ENCODE data around the gene KRTAP12-3.
"Not testable (repeated sequence)": the region's sequence is repeated elsewhere in the genome, so short reads cannot be mapped to it uniquely, and the experiment has no call there.

KRTAP12-3 gene

GRCh38 chr21:44653123-44653522, 4.6 kb upstream of the KRTAP12-3 start:
- DNase-seq = no peak

- no peak for DNase-seq
Measured at GRCh38 chr21:44653656-44654575, 3.8 kb upstream of the KRTAP12-3 start.

- DNase-seq = no peak
Measured at GRCh38 chr21:44654576-44655175, 3.1 kb upstream of the KRTAP12-3 start, which contains the start of gene KRTAP12-4. TSS of gene KRTAP12-4 (minus strand) at chr21:44654659. CDS start at chr21:44654614, 45 bp downstream.

- DNase-seq = no peak
Measured at GRCh38 chr21:44656868-44657267, 864 bp upstream of the KRTAP12-3 start.

- no peak for DNase-seq
Measured at GRCh38 chr21:44658541-44658910, 794 bp downstream of the KRTAP12-3 start.

GRCh38 chr21:44658913-44659595, 1.3 kb downstream of the KRTAP12-3 start:
- DNase-seq = peak; percentile 44

GRCh38 chr21:44661567-44661966, 3.8 kb downstream of the KRTAP12-3 start:
- not testable (repeated sequence) for DNase-seq

GRCh38 chr21:44664691-44665090, 7.0 kb downstream of the KRTAP12-3 start:
- peak; percentile 33 for DNase-seq

GRCh38 chr21:44666401-44667320, 8.9 kb downstream of the KRTAP12-3 start, which contains the start of gene KRTAP12-2:
TSS of gene KRTAP12-2 (minus strand) at chr21:44666927. CDS start at chr21:44666886, 41 bp downstream.
- no peak for DNase-seq

GRCh38 chr21:44667612-44668011, 9.9 kb downstream of the KRTAP12-3 start:
- no peak for DNase-seq

GRCh38 chr21:44670642-44671432, 13.1 kb downstream of the KRTAP12-3 start:
- DNase-seq = peak; percentile 28

- DNase-seq = no peak
Measured at GRCh38 chr21:44671911-44672310, 14.2 kb downstream of the KRTAP12-3 start.

- peak; percentile 43 for DNase-seq
Measured at GRCh38 chr21:44677881-44678280, 20.1 kb downstream of the KRTAP12-3 start.

GRCh38 chr21:44681152-44681551, 23.4 kb downstream of the KRTAP12-3 start:
- DNase-seq = no peak

GRCh38 chr21:44681861-44682579, 24.3 kb downstream of the KRTAP12-3 start, which contains the start of gene KRTAP12-1:
TSS of gene KRTAP12-1 (minus strand) at chr21:44682163. CDS start at chr21:44682123, 40 bp downstream.
- DNase-seq = no peak

GRCh38 chr21:44682580-44683151, 24.9 kb downstream of the KRTAP12-3 start:
- no peak for DNase-seq

- no peak for DNase-seq
Measured at GRCh38 chr21:44684077-44684476, 26.3 kb downstream of the KRTAP12-3 start.

GRCh38 chr21:44684483-44684882, 26.8 kb downstream of the KRTAP12-3 start:
- DNase-seq = no peak

GRCh38 chr21:44685050-44685449, 27.3 kb downstream of the KRTAP12-3 start:
- DNase-seq = peak; percentile 38
